Gastroesophageal sphincter (tissue), 3 donors: ENCODE results near the gene SERINC4.
"Not testable (repeated sequence)": the region's sequence is repeated elsewhere in the genome, so short reads cannot be mapped to it uniquely, and the experiment has no call there.

Source experiments
- POLR2AphosphoS5 ChIP-seq: sonication (generic); formaldehyde crosslinking; IDR thresholded peaks from one replicate; pipeline ENCODE4 v1.6.1; 2017; ENCODE audit warnings: antibody characterized with exemption
- TF ChIP-seq, protein P1 (sequence below), 4 experiments: fragments of 200-600 bp in 2 of 4; fragments of 450-650 bp in 2 of 4; sonication (generic) in 1 of 4; IDR thresholded peaks; one replicate each; pipeline ENCODE4 v1.5.1; 2017 to 2019; ENCODE audit warnings: antibody characterized with exemption in 4 of 4, mild to moderate bottlenecking in 2 of 4, moderate library complexity in 2 of 4

DNA sequence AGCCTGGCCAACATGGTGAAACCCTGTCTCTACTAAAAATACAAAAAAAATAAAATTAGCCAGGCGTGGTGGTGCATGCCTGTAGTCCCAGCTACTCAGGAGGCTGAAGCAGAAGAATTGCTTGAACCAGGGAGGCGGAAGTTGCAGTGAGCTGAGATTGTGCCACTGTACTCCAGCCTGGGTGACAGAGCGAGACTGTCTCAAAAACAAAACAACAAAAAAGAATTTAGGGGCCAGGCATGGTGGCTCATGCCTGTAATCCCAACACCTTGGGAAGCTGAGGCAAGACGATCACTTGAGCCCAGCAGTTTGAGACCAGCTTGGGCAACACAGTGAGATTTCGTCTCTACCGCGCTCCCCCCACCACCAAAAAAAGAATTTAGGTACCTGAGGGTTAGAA, 2.7 kb upstream of the SERINC4 start:
- TF ChIP-seq, protein P1, sequence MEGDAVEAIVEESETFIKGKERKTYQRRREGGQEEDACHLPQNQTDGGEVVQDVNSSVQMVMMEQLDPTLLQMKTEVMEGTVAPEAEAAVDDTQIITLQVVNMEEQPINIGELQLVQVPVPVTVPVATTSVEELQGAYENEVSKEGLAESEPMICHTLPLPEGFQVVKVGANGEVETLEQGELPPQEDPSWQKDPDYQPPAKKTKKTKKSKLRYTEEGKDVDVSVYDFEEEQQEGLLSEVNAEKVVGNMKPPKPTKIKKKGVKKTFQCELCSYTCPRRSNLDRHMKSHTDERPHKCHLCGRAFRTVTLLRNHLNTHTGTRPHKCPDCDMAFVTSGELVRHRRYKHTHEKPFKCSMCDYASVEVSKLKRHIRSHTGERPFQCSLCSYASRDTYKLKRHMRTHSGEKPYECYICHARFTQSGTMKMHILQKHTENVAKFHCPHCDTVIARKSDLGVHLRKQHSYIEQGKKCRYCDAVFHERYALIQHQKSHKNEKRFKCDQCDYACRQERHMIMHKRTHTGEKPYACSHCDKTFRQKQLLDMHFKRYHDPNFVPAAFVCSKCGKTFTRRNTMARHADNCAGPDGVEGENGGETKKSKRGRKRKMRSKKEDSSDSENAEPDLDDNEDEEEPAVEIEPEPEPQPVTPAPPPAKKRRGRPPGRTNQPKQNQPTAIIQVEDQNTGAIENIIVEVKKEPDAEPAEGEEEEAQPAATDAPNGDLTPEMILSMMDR (IDR thresholded peaks at IDR 0.05), result not testable (repeated sequence)
- not testable (repeated sequence) for TF ChIP-seq POLR2AphosphoS5
